IMR-90 (cell line): ENCODE measurements around the gene PDXK. TPM values are rescaled to one million over a fixed set of nuclear protein-coding genes. Genes with fewer than 3 reads are reported as not detected.

ENCODE experiments used
- ATAC-seq: fragments of 200-7000 bp; cut with Tn5 transposase; 2 replicates; pipeline ENCODE4 v1.9.1; 2020; ENCODE audit warnings: low read depth, mild to moderate bottlenecking, moderate library complexity
- BruUV-seq: library from RNA; stranded (reverse); fragments of 400-500 nt; replicated peaks from 2 replicates; lab custom pipeline; 2021; lab: Mats Ljungman, UMichigan
- CTCF ChIA-PET: fragments of 300-600 bp; formaldehyde crosslinking; extraction: SDS; loops from one replicate; lab custom pipeline; 2021; ENCODE audit warnings: antibody characterized with exemption; lab: Yijun Ruan, JAX
- POLR2A ChIA-PET: fragments of 300-600 bp; sonication (Branson Sonifier 250); formaldehyde crosslinking; loops from one replicate; lab custom pipeline; 2022; ENCODE audit warnings: antibody characterized with exemption; ENCODE audit not compliant: unreplicated experiment; lab: Charles Lee
- DNase-seq: peaks from one replicate; pipeline ENCODE4 v3.0.0; 2013
- H2AFZ ChIP-seq: replicated peaks from 2 replicates; pipeline ENCODE3; 2013; ENCODE audit warnings: low read length, mild to moderate bottlenecking; ENCODE audit not compliant: poor library complexity
- H2AK5ac ChIP-seq: 2 replicates; pipeline ENCODE4 v1.6.1; 2013; ENCODE audit warnings: low read depth, low read length, inconsistent platforms
- H2AK9ac ChIP-seq: replicated peaks from 2 replicates; pipeline ENCODE3; 2013; ENCODE audit warnings: mild to moderate bottlenecking, low read depth, low read length, moderate library complexity; ENCODE audit not compliant: poor library complexity
- H2BK120ac ChIP-seq: 2 replicates; pipeline ENCODE4 v1.6.1; 2013; ENCODE audit warnings: low read depth, low read length, inconsistent platforms
- H2BK15ac ChIP-seq: 3 replicates; pipeline ENCODE4 v1.6.1; 2013; ENCODE audit warnings: low read depth, low read length, inconsistent platforms
- H2BK20ac ChIP-seq: 2 replicates; pipeline ENCODE4 v1.6.1; 2013; ENCODE audit warnings: low read depth, mild to moderate bottlenecking, inconsistent platforms, low read length, moderate library complexity
- H2BK5ac ChIP-seq: 2 replicates; pipeline ENCODE4 v1.6.1; 2013; ENCODE audit warnings: mild to moderate bottlenecking, low read depth, low read length, inconsistent platforms; ENCODE audit not compliant: poor library complexity, severe bottlenecking
- H3K14ac ChIP-seq: replicated peaks from 2 replicates; pipeline ENCODE4 v1.6.1; 2013; ENCODE audit warnings: low read depth, low read length, inconsistent platforms
- H3K18ac ChIP-seq: 2 replicates; pipeline ENCODE4 v1.6.1; 2013; ENCODE audit warnings: low read depth, low read length, control low read depth
- H3K23ac ChIP-seq: 2 replicates; pipeline ENCODE4 v1.6.1; 2013; ENCODE audit warnings: low read depth, low read length, inconsistent platforms
- H3K27ac ChIP-seq: 2 replicates; pipeline ENCODE4 v1.5.1; 2013; ENCODE audit warnings: mild to moderate bottlenecking, control low read depth, low read length; ENCODE audit not compliant: insufficient read depth
- H3K27me3 ChIP-seq: 2 replicates; pipeline ENCODE4 v1.6.1; 2013; ENCODE audit warnings: low read length; ENCODE audit not compliant: control insufficient read depth, insufficient read depth
- H3K36me3 ChIP-seq: 2 replicates; pipeline ENCODE4 v1.6.1; 2013; ENCODE audit warnings: low read length, mixed read lengths; ENCODE audit not compliant: control insufficient read depth, insufficient read depth
- H3K4ac ChIP-seq: 2 replicates; pipeline ENCODE4 v1.6.1; 2013; ENCODE audit warnings: low read depth, low read length, inconsistent platforms
- H3K4me1 ChIP-seq: 2 replicates; pipeline ENCODE4 v1.6.1; 2013; ENCODE audit warnings: low read length, mixed read lengths; ENCODE audit not compliant: control insufficient read depth, insufficient read depth
- H3K4me2 ChIP-seq: 2 replicates; pipeline ENCODE4 v1.6.1; 2013; ENCODE audit warnings: low read depth, mild to moderate bottlenecking, control low read depth, low read length, moderate library complexity
- H3K4me3 ChIP-seq: 2 replicates; pipeline ENCODE4 v1.5.1; 2013; ENCODE audit warnings: low read depth, mild to moderate bottlenecking, control low read depth, low read length, moderate library complexity; ENCODE audit not compliant: insufficient read depth
- H3K56ac ChIP-seq: 2 replicates; pipeline ENCODE4 v1.6.1; 2013; ENCODE audit warnings: low read length, inconsistent platforms; ENCODE audit not compliant: insufficient read depth; ENCODE audit errors: extremely low read depth
- H3K79me1 ChIP-seq, 2 experiments: 2 replicates each; pipeline ENCODE4 v1.6.1; 2013; ENCODE audit warnings: low read length in 2 of 2, inconsistent platforms in 1 of 2, low read depth in 1 of 2
- H3K9ac ChIP-seq: 2 replicates; pipeline ENCODE4 v1.6.1; 2013; ENCODE audit warnings: low read depth, low read length, control low read depth
- H3K9me1 ChIP-seq: 2 replicates; pipeline ENCODE4 v1.6.1; 2013; ENCODE audit warnings: low read length, inconsistent platforms; ENCODE audit not compliant: insufficient read depth
- H3K9me3 ChIP-seq: 2 replicates; pipeline ENCODE4 v1.6.1; 2013; ENCODE audit warnings: low read length; ENCODE audit not compliant: control insufficient read depth, insufficient read depth
- H4K20me1 ChIP-seq: 2 replicates; pipeline ENCODE4 v1.6.1; 2013; ENCODE audit warnings: low read length, inconsistent platforms; ENCODE audit not compliant: insufficient read depth
- H4K5ac ChIP-seq: 2 replicates; pipeline ENCODE4 v1.6.1; 2013; ENCODE audit warnings: mild to moderate bottlenecking, low read depth, low read length, control low read depth
- H4K8ac ChIP-seq, 2 experiments: 2 replicates each; pipeline ENCODE4 v1.6.1; 2013; ENCODE audit warnings: low read depth in 2 of 2, low read length in 2 of 2, control low read depth in 1 of 2, inconsistent platforms in 1 of 2
- H4K91ac ChIP-seq: 2 replicates; pipeline ENCODE4 v1.6.1; 2013; ENCODE audit warnings: low read depth, low read length, inconsistent platforms; ENCODE audit not compliant: insufficient read depth
- BHLHE40 ChIP-seq: fragments of 150-350 bp; IDR thresholded peaks from 2 replicates; pipeline ENCODE4 v1.6.1; 2016; ENCODE audit warnings: mild to moderate bottlenecking, low read depth, low read length
- FOS ChIP-seq: fragments of 150-350 bp; IDR thresholded peaks from 2 replicates; pipeline ENCODE4 v1.6.1; 2016; ENCODE audit warnings: low read depth, low read length
- MAFK ChIP-seq: IDR thresholded peaks from 2 replicates; pipeline ENCODE4 v1.6.1; 2012; ENCODE audit warnings: low read depth, low read length, improper control_type of control experiment
- MAZ ChIP-seq: IDR thresholded peaks from 2 replicates; pipeline ENCODE4 v1.6.1; 2012; ENCODE audit warnings: low read depth, mild to moderate bottlenecking, low read length, improper control_type of control experiment, moderate library complexity, borderline replicate concordance
- MXI1 ChIP-seq: IDR thresholded peaks from 2 replicates; pipeline ENCODE4 v1.6.1; 2012; ENCODE audit warnings: low read depth, mild to moderate bottlenecking, low read length, moderate library complexity, borderline replicate concordance
- NFE2L2 ChIP-seq: fragments of 150-350 bp; IDR thresholded peaks from 2 replicates; pipeline ENCODE4 v1.6.1; 2016; ENCODE audit warnings: low read depth, mild to moderate bottlenecking, low read length
- POLR2A ChIP-seq: IDR thresholded peaks from 2 replicates; pipeline ENCODE4 v1.6.1; 2012; ENCODE audit warnings: mild to moderate bottlenecking, low read depth, low read length
- RAD21 ChIP-seq: IDR thresholded peaks from 2 replicates; pipeline ENCODE4 v1.6.1; 2012; ENCODE audit warnings: low read length, improper control_type of control experiment
- RCOR1 ChIP-seq: IDR thresholded peaks from 2 replicates; pipeline ENCODE4 v1.6.1; 2012; ENCODE audit warnings: mild to moderate bottlenecking, low read length, improper control_type of control experiment; ENCODE audit not compliant: insufficient replicate concordance
- RFX5 ChIP-seq: IDR thresholded peaks from 2 replicates; pipeline ENCODE4 v1.8.0; 2012; ENCODE audit warnings: low read depth, mild to moderate bottlenecking, low read length, moderate library complexity
- WGBS, 2 experiments: methylation state at CpG; one replicate each; pipeline versions ENCODE4 v1.1.5 to v1.1.7; 2013; ENCODE audit warnings: missing lambda C conversion rate in 2 of 2; ENCODE audit not compliant: insufficient read length in 1 of 2; ENCODE audit errors: extremely low coverage in 2 of 2; 5-methylcytosine and 5-hydroxymethylcytosine counted together
- dilution Hi-C: fragments of 300-500 bp; cut with HindIII; formaldehyde crosslinking; loops from one replicate; pipeline ENCODE4 v1.14.3; 2018; ENCODE audit warnings: low sequenced_read_pairs; ENCODE audit not compliant: unreplicated experiment
- in situ Hi-C: fragments of 300-500 bp; cut with MboI; formaldehyde crosslinking; loops from 3 replicates; pipeline ENCODE4 v1.14.3; 2019; ENCODE audit warnings: low sequenced_read_pairs, inconsistent platforms, mixed read lengths
- intact Hi-C: fragments of 100-400 bp; cut with micrococcal nuclease; formaldehyde crosslinking; loops from 2 replicates; pipeline ENCODE4 v1.10.0; 2022
- polyA plus RNA-seq, 3 experiments: library from polyadenylated mRNA; depleted of rRNA; stranded (reverse); fragments of >200 nt; gene quantifications; 2 replicates each; pipeline ENCODE4 v1.2.3, GENCODE V29; 2012; ENCODE audit warnings: low replicate concordance in 1 of 3
- total RNA-seq: library from RNA; depleted of rRNA; stranded (reverse); fragments of >200 nt; gene quantifications from 2 replicates; pipeline ENCODE4 v1.2.3, GENCODE V29; 2012
- TF ChIP-seq, protein P1 (sequence below): fragments of 150-350 bp; IDR thresholded peaks from 2 replicates; pipeline ENCODE4 v1.6.1; 2017; ENCODE audit warnings: mild to moderate bottlenecking, antibody characterized with exemption, low read length, low read depth
- TF ChIP-seq, protein P2 (sequence below): fragments of 150-350 bp; IDR thresholded peaks from 2 replicates; pipeline ENCODE4 v1.6.1; 2016; ENCODE audit warnings: low read depth, mild to moderate bottlenecking, low read length, moderate library complexity, borderline replicate concordance
- TF ChIP-seq, protein P3 (sequence below): conservative IDR thresholded peaks from 2 replicates; pipeline ENCODE4 v1.5.1; 2012; ENCODE audit warnings: mild to moderate bottlenecking, low read depth, low read length, improper control_type of control experiment

PDXK gene
- total and polyA plus RNA-seq, 2 of the 4 experiments (the other 2 are of a cell fraction), result 155 to 312 TPM

DNA sequence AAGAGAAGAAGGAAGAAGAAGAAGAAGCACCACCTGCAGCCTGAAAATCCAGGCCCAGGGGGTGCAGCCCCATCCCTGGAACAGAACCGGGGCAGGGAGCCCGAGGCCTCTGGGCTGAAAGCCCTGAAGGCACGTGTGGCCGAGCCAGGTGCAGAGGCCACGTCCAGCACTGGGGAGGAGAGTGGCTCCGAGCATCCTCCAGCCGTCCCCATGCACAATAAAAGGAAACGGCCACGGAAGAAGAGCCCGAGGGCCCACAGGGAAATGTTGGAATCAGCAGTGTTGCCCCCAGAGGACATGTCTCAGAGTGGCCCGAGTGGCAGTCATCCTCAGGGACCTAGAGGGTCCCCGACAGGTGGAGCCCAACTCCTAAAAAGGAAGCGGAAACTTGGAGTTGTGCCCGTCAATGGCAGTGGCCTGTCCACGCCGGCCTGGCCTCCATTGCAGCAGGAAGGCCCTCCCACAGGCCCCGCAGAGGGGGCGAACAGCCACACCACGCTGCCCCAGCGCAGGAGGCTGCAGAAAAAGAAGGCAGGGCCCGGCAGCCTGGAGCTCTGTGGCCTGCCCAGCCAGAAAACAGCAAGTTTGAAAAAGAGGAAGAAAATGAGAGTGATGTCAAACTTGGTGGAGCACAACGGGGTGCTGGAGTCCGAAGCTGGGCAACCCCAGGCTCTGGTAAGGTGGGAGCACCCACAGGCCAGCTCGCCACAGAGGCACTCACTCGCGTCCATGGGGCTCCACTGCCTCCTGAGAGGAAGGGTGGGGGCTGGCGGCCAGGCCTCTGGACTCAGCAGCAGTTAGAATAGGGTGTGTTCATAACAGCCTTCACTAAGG, 31.1 kb upstream of the PDXK start (continued):
- TF ChIP-seq NFE2L2, result no peak

DNA sequence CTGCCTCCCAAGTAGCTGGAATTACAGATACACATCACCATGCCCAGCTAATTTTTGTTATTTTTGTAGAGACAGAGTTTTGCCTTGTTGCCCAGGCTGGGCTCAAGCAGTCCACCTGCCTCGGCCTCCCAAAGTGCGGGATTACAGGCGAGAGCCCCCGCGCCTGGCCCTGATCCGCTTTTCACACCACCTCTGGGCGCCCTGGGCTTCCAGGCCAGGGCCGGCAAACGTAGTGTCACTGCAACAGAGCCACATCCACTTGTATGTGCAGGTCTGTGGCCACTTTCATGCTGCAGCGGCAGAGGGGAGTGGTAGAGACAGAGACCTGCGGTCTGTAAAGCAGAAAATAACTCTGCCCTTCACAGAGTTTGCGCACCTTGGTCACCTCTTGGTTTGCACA, 30.0 kb upstream of the PDXK start:
- H3K9me1 ChIP-seq, result no peaks in the 10 kb centered on the region; the same call in 1 of the 2 replicates
- H3K4ac ChIP-seq, result no peak overlapping the region
- 0 out of 4 replicates have a peak, but pooled peaks cover 0 to 3% of the 10 kb centered on the region in 2 experiments for H3K79me1 ChIP-seq
- H2AK5ac ChIP-seq, result no peak overlapping the region
- ChIA-PET CTCF (no interaction called here), POLR2A (no interaction called here)
- no peak overlapping the region for H2BK120ac ChIP-seq
- H3K4me1 ChIP-seq, result no peaks in the 10 kb centered on the region
- WGBS, 2 experiments, result 95% methylated on average over 3 of the region's 12 CpGs; no CpG with 5 or more reads in 1 of the 2 experiments
- dilution Hi-C loops, result no loop called here
- no peak for DNase-seq
- H3K4me2 ChIP-seq, result no peak overlapping the region
- BruUV-seq, result no TSS peak
- peaks cover 76% of the 10 kb centered on the region for H3K36me3 ChIP-seq
- no peak overlapping the region for H3K27ac ChIP-seq
- H3K9me3 ChIP-seq, result no peaks in the 10 kb centered on the region
- no peaks in the 10 kb centered on the region for H3K27me3 ChIP-seq
- no peak overlapping the region for H2BK5ac ChIP-seq
- no peak overlapping the region for H3K4me3 ChIP-seq
- H3K9ac ChIP-seq, result no peak overlapping the region
- no peaks in the 10 kb centered on the region for H4K20me1 ChIP-seq
- H4K5ac ChIP-seq, result no peak overlapping the region
- no peak for ATAC-seq
- no peak overlapping the region for H2BK15ac ChIP-seq
- H3K18ac ChIP-seq, result no peak overlapping the region
- H2AFZ ChIP-seq, result no peak overlapping the region
- no peak overlapping the region for H3K23ac ChIP-seq
- no peak overlapping the region for H3K14ac ChIP-seq
- no peak overlapping the region for H2AK9ac ChIP-seq
- in situ Hi-C loops, result no loop called here
- H4K91ac ChIP-seq, result no peak overlapping the region
- no peak overlapping the region for H3K56ac ChIP-seq
- intact Hi-C loops, result no loop called here
- no peak overlapping the region for H2BK20ac ChIP-seq
- H4K8ac ChIP-seq, result no peak overlapping the region
- TF ChIP-seq NFE2L2 (no peak), MXI1 (no peak), FOS (no peak), RCOR1 (no peak), POLR2A (no peak), MAZ (no peak), RFX5 (no peak), RAD21 (no peak), BHLHE40 (no peak), MAFK (no peak)
- TF ChIP-seq, protein P1, sequence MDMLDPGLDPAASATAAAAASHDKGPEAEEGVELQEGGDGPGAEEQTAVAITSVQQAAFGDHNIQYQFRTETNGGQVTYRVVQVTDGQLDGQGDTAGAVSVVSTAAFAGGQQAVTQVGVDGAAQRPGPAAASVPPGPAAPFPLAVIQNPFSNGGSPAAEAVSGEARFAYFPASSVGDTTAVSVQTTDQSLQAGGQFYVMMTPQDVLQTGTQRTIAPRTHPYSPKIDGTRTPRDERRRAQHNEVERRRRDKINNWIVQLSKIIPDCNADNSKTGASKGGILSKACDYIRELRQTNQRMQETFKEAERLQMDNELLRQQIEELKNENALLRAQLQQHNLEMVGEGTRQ, result no peak
- TF ChIP-seq, protein P2, sequence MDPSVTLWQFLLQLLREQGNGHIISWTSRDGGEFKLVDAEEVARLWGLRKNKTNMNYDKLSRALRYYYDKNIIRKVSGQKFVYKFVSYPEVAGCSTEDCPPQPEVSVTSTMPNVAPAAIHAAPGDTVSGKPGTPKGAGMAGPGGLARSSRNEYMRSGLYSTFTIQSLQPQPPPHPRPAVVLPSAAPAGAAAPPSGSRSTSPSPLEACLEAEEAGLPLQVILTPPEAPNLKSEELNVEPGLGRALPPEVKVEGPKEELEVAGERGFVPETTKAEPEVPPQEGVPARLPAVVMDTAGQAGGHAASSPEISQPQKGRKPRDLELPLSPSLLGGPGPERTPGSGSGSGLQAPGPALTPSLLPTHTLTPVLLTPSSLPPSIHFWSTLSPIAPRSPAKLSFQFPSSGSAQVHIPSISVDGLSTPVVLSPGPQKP, result no peak
- TF ChIP-seq, protein P3, sequence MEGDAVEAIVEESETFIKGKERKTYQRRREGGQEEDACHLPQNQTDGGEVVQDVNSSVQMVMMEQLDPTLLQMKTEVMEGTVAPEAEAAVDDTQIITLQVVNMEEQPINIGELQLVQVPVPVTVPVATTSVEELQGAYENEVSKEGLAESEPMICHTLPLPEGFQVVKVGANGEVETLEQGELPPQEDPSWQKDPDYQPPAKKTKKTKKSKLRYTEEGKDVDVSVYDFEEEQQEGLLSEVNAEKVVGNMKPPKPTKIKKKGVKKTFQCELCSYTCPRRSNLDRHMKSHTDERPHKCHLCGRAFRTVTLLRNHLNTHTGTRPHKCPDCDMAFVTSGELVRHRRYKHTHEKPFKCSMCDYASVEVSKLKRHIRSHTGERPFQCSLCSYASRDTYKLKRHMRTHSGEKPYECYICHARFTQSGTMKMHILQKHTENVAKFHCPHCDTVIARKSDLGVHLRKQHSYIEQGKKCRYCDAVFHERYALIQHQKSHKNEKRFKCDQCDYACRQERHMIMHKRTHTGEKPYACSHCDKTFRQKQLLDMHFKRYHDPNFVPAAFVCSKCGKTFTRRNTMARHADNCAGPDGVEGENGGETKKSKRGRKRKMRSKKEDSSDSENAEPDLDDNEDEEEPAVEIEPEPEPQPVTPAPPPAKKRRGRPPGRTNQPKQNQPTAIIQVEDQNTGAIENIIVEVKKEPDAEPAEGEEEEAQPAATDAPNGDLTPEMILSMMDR, result no peak
